Nephron (organoid): ENCODE measurements around the gene NPTN.
"Not testable (repeated sequence)": the region's sequence is repeated elsewhere in the genome, so short reads cannot be mapped to it uniquely, and the experiment has no call there.

Experiments used
- H3K27ac Mint-ChIP-seq, 3 experiments: 2 replicates each; pipeline ENCODE4 v1.8.0; 2020; ENCODE audit warnings: mixed read lengths in 3 of 3, mild to moderate bottlenecking in 2 of 3, moderate library complexity in 1 of 3
- H3K27me3 Mint-ChIP-seq: 2 replicates; pipeline ENCODE4 v1.8.0; 2021; ENCODE audit warnings: low read depth, mild to moderate bottlenecking, moderate library complexity, mixed read lengths
- H3K36me3 Mint-ChIP-seq: 2 replicates; pipeline ENCODE4 v1.8.0; 2020; ENCODE audit warnings: low read depth, mixed read lengths
- H3K4me1 Mint-ChIP-seq: 2 replicates; pipeline ENCODE4 v1.8.0; 2020; ENCODE audit warnings: mixed read lengths
- H3K4me3 Mint-ChIP-seq, 3 experiments: 2 replicates each; pipeline ENCODE4 v1.8.0; 2020; ENCODE audit warnings: mild to moderate bottlenecking in 3 of 3, mixed read lengths in 3 of 3, moderate library complexity in 2 of 3
- H3K9me3 Mint-ChIP-seq: 2 replicates; pipeline ENCODE4 v1.8.0; 2020; ENCODE audit warnings: mixed read lengths
- TF ChIP-seq, protein P1 (sequence below), 3 experiments: fragments of 200-600 bp; sonication (generic); IDR thresholded peaks; one replicate each; pipeline ENCODE4 v1.5.0; 2021; ENCODE audit warnings: antibody characterized with exemption in 3 of 3; ENCODE audit not compliant: unreplicated experiment in 3 of 3

Gene NPTN

DNA sequence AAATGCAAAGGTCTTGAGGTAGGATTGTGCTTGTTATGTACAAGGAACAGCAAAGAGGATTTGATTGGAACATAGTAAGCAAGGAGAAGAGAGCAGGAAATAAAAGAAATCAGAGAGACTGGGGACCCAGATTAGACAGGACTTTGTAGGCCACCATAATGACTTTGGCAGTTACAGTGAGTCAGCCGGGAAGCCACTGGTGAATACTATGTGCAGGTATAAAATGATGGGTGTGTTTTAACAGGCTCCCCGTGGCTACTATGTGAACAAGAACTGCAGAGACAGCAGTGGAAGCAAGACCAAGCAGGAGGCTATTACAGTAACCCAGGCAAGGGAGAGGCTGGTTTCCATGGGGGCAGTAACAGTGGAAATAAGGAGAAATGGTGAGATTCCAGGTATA, 55.2 kb downstream of the NPTN start:
- H3K36me3 Mint-ChIP-seq, result peaks cover 61% of the 10 kb centered on the region
- no peak overlapping the region for H3K27ac Mint-ChIP-seq
- peaks cover 6% of the 10 kb centered on the region for H3K4me1 Mint-ChIP-seq
- no peaks in the 10 kb centered on the region for H3K27me3 Mint-ChIP-seq
- no peak overlapping the region for H3K4me3 Mint-ChIP-seq
- H3K9me3 Mint-ChIP-seq, result no peaks in the 10 kb centered on the region
- TF ChIP-seq, protein P1, sequence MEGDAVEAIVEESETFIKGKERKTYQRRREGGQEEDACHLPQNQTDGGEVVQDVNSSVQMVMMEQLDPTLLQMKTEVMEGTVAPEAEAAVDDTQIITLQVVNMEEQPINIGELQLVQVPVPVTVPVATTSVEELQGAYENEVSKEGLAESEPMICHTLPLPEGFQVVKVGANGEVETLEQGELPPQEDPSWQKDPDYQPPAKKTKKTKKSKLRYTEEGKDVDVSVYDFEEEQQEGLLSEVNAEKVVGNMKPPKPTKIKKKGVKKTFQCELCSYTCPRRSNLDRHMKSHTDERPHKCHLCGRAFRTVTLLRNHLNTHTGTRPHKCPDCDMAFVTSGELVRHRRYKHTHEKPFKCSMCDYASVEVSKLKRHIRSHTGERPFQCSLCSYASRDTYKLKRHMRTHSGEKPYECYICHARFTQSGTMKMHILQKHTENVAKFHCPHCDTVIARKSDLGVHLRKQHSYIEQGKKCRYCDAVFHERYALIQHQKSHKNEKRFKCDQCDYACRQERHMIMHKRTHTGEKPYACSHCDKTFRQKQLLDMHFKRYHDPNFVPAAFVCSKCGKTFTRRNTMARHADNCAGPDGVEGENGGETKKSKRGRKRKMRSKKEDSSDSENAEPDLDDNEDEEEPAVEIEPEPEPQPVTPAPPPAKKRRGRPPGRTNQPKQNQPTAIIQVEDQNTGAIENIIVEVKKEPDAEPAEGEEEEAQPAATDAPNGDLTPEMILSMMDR (IDR thresholded peaks at IDR 0.05; ENCODE audit: unreplicated experiment in 3 of 3), result no peak

DNA sequence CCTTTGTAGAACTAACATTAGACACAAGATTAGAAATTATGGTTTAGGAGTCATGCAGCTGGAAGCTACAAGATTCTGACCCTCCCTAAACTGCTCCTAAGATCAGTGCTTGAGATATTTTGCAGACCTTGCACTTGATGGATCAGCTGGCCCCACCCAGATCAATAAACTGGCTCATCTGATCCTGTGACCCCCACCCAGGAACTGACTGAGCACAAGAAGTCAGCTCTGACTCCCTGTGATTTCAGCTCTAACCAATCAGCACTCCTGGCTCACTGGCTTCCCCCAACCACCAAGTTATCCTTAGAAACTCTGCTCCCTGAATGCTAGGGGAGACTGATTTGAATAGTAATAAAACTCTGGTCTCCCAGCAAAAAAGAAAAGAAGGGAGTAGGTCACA, 55.6 kb downstream of the NPTN start:
- H3K4me1 Mint-ChIP-seq, H3K4me3 Mint-ChIP-seq, H3K9me3 Mint-ChIP-seq, H3K27ac Mint-ChIP-seq, H3K27me3 Mint-ChIP-seq: not testable (repeated sequence)
- peaks cover 61% of the 10 kb centered on the region for H3K36me3 Mint-ChIP-seq

DNA sequence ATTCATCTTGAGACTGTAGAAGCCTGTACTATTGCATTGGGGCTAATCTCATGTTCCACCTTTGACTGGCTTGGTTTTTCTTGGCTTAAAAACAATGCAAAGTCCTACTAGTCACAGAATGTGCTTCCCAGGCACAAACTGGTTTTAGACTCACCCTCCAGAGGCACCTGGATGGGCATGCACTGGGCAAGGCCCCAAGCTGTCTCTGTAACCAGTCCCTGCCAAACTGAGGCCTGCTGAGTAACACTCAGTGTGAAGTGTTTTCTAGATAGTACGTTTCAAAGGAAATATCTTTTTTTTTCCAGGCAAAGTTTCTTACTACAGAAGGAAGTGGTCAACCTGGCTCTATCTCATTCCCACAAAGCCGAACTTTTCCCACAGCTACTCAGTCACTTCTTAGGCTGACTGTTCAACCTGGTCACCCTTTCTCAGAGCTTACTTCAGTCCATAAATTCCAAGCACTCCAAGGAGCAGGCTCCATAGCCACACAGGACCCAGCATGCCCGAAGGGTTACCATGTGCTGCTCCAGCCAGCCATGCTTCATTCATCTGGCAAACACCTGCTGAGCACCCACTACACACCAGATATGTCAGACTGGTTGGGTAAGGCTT, 57.4 kb downstream of the NPTN start:
- H3K4me3 Mint-ChIP-seq, result no peak overlapping the region
- no peaks in the 10 kb centered on the region for H3K9me3 Mint-ChIP-seq
- no peaks in the 10 kb centered on the region for H3K27me3 Mint-ChIP-seq
- peaks cover 62% of the 10 kb centered on the region for H3K36me3 Mint-ChIP-seq
- H3K27ac Mint-ChIP-seq, result no peak overlapping the region
- H3K4me1 Mint-ChIP-seq, result peaks cover 12% of the 10 kb centered on the region
- TF ChIP-seq, protein P1 (IDR thresholded peaks at IDR 0.05; ENCODE audit: unreplicated experiment in 3 of 3), result no peak

DNA sequence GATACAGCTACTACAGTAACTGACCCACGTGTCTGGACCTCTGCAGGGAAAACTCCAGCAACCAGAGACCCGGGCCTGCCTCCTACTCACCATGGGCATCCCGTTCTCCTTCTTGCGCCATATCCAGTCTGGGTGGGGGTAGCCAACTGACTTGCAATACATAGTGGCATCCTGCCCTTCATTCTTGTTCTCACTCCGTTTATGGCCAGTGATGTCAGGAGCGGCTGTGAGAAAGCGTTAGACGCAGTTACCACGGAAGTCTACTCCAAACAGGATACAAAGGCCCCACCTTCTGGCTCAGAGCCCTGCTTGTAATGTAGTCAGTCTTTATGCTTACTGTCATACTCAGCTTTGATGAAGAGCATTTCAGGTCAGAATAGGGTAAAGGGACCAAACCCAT, 59.6 kb downstream of the NPTN start:
- H3K9me3 Mint-ChIP-seq, result no peaks in the 10 kb centered on the region

DNA sequence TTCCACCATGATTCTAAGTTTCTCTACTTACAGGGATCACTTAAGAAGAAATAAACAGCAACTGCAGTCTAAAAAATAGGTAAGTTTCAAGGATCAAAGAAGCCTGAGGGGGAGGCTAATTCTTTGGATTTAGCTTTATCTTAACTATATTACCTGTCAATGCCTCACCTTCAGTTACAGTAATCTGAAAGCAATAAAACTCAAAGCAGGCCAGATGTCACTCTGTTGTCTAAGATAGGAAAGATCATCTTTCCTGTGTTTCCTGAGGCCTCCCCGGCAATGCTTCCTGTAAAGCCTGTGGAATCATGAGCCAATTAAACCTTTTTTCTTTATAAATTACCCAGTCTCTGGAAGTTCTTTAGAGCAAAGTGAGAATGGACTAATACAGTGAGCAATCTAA, 60.2 kb downstream of the NPTN start:
- Mint-ChIP-seq H3K27ac (peak overlapping the region in 1 of 3 experiments; percentile 31), H3K4me3 (no peak overlapping the region), H3K27me3 (no peaks in the 10 kb centered on the region), H3K9me3 (no peaks in the 10 kb centered on the region), H3K36me3 (peaks cover 71% of the 10 kb centered on the region), H3K4me1 (peaks cover 18% of the 10 kb centered on the region)
- TF ChIP-seq, protein P1 (IDR thresholded peaks at IDR 0.05; ENCODE audit: unreplicated experiment in 3 of 3), result no peak

More for the DNA sequence above, 59.6 kb downstream of the NPTN start:
- Mint-ChIP-seq H3K27me3 (no peaks in the 10 kb centered on the region), H3K4me3 (no peak overlapping the region), H3K27ac (peak overlapping the region in 2 of 3 experiments; percentile 27 to 31), H3K4me1 (peaks cover 18% of the 10 kb centered on the region), H3K36me3 (peaks cover 74% of the 10 kb centered on the region)
- TF ChIP-seq, protein P1 (IDR thresholded peaks at IDR 0.05; ENCODE audit: unreplicated experiment in 3 of 3), result no peak

DNA sequence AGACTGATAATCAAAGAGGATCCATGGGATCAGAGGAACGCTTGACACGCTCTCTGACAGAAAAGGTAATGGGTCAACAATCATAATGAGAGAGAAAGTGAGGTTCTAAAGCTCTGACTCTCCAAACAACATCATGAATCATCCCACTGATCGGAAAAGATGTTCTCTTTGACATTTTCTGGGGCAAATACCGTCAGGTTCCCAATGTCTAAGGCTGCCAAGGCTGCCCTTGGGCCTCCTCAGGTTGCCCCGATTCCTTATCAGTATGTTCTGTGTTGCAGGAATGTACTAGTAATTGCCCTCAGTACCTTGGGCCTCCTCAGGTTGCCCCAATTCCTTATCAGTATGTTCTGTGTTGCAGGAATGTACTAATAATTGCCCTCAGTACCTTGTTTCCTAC, 60.9 kb downstream of the NPTN start:
- no peaks in the 10 kb centered on the region for H3K27me3 Mint-ChIP-seq
- TF ChIP-seq, protein P1 (IDR thresholded peaks at IDR 0.05; ENCODE audit: unreplicated experiment in 3 of 3), result no peak
- no peak overlapping the region for H3K27ac Mint-ChIP-seq
- peaks cover 22% of the 10 kb centered on the region for H3K4me1 Mint-ChIP-seq
- no peaks in the 10 kb centered on the region for H3K9me3 Mint-ChIP-seq
- H3K36me3 Mint-ChIP-seq, result peaks cover 70% of the 10 kb centered on the region
- no peak overlapping the region for H3K4me3 Mint-ChIP-seq
